OCI-LY7 (cell line): Measurements from ENCODE around the gene SPIB. TPM values are rescaled to one million over a fixed set of nuclear protein-coding genes. Genes with fewer than 3 reads are reported as not detected.

Source experiments
- BruUV-seq: library from RNA; stranded (reverse); fragments of 400-500 nt; replicated peaks from 2 replicates; lab custom pipeline; 2021; lab: Mats Ljungman, UMichigan
- CTCF ChIA-PET: fragments of 300-600 bp; sonication (Branson Sonifier 250); formaldehyde crosslinking; loops from one replicate; lab custom pipeline; 2022; ENCODE audit warnings: antibody characterized with exemption; ENCODE audit not compliant: unreplicated experiment; lab: Charles Lee
- POLR2A ChIA-PET: fragments of 300-600 bp; sonication (Branson Sonifier 250); formaldehyde crosslinking; loops from one replicate; lab custom pipeline; 2022; ENCODE audit warnings: antibody characterized with exemption; lab: Charles Lee
- DNase-seq: peaks from one replicate; pipeline ENCODE4 v3.0.0-alpha.2; 2015; ENCODE audit warnings: low spot score
- H2AFZ ChIP-seq: fragments of 200-600 bp; sonication (generic), shearing (Covaris generic); 2 replicates; pipeline ENCODE4 v1.6.1; 2014; ENCODE audit warnings: mild to moderate bottlenecking, antibody characterized with exemption, low read length, moderate library complexity
- H3K27ac ChIP-seq: fragments of 200-600 bp; sonication (generic); 2 replicates; pipeline ENCODE4 v1.5.1; 2014; ENCODE audit warnings: mixed run types, low read depth, mild to moderate bottlenecking, moderate library complexity, low read length, inconsistent platforms; ENCODE audit not compliant: poor library complexity, severe bottlenecking
- H3K36me3 ChIP-seq: fragments of 200-600 bp; sonication (generic); 2 replicates; pipeline ENCODE4 v1.6.1; 2014; ENCODE audit warnings: mild to moderate bottlenecking, antibody characterized with exemption, low read length, moderate library complexity, mixed read lengths; ENCODE audit not compliant: insufficient read depth
- H3K4me1 ChIP-seq: fragments of 200-600 bp; sonication (generic); 2 replicates; pipeline ENCODE4 v1.5.1; 2014; ENCODE audit warnings: mild to moderate bottlenecking, low read length; ENCODE audit not compliant: insufficient read depth, poor library complexity, severe bottlenecking
- H3K4me2 ChIP-seq: fragments of 200-600 bp; sonication (generic); 2 replicates; pipeline ENCODE4 v1.6.1; 2014; ENCODE audit warnings: mild to moderate bottlenecking, low read length
- H3K4me3 ChIP-seq: fragments of 200-600 bp; sonication (generic); 2 replicates; pipeline ENCODE4 v1.5.1; 2014; ENCODE audit warnings: mild to moderate bottlenecking, low read depth, low read length; ENCODE audit not compliant: poor library complexity, severe bottlenecking
- H3K79me2 ChIP-seq: fragments of 200-600 bp; sonication (generic); 2 replicates; pipeline ENCODE4 v1.6.1; 2016; ENCODE audit warnings: low read depth, mild to moderate bottlenecking, low read length, moderate library complexity, mixed read lengths; ENCODE audit not compliant: insufficient read depth
- H3K9me2 ChIP-seq: fragments of 200-600 bp; sonication (generic); 2 replicates; pipeline ENCODE4 v1.6.1; 2016; ENCODE audit warnings: mild to moderate bottlenecking, low read length, mixed read lengths; ENCODE audit not compliant: insufficient read depth
- H3K9me3 ChIP-seq: fragments of 200-600 bp; sonication (generic); 2 replicates; pipeline ENCODE4 v1.6.1; 2014; ENCODE audit warnings: mild to moderate bottlenecking, mixed run types, low read length, mixed read lengths
- H4K20me1 ChIP-seq: fragments of 200-600 bp; sonication (generic); 2 replicates; pipeline ENCODE4 v1.6.1; 2014; ENCODE audit warnings: mild to moderate bottlenecking, antibody characterized with exemption, low read length, moderate library complexity, mixed read lengths; ENCODE audit not compliant: insufficient read depth
- CTCF ChIP-seq: fragments of 200-600 bp; sonication (generic); conservative IDR thresholded peaks from 2 replicates; pipeline ENCODE4 v1.5.1; 2014; ENCODE audit warnings: mild to moderate bottlenecking, antibody characterized with exemption, low read length, moderate library complexity, mixed read lengths
- EZH2phosphoT487 ChIP-seq: fragments of 200-600 bp; sonication (generic); IDR thresholded peaks from 2 replicates; pipeline ENCODE4 v1.6.1; 2018; ENCODE audit warnings: low read depth, borderline replicate concordance, mild to moderate bottlenecking, mixed run types, antibody characterized with exemption, low read length, moderate library complexity, mixed read lengths
- intact Hi-C: fragments of 100-400 bp; cut with micrococcal nuclease; formaldehyde crosslinking; loops from one replicate; pipeline ENCODE4 v1.10.0; 2022; ENCODE audit not compliant: unreplicated experiment
- total RNA-seq, 2 experiments: library from RNA; depleted of rRNA in 1 of 2; stranded (reverse); fragments of >200 nt in 1 of 2; shearing (Covaris generic) in 1 of 2; gene quantifications; 2 replicates each; pipeline ENCODE4 v1.2.3, GENCODE V29; 2014 to 2022

The SPIB gene
- total RNA-seq, 2 experiments from 2014 or later = 99.4 to 145 TPM

GRCh38 chr19:50379602-50380001, 39.1 kb upstream of the SPIB start:
- Histone ChIP-seq H3K79me2 (peaks cover 9% of the 10 kb centered on the region), H3K9me3 (no peaks in the 10 kb centered on the region), H2AFZ (no peak overlapping the region), H3K27ac (no peak overlapping the region), H3K9me2 (no peaks in the 10 kb centered on the region), H3K4me2 (no peak overlapping the region), H3K36me3 (peaks cover 59% of the 10 kb centered on the region), H3K4me3 (no peak overlapping the region), H3K4me1 (peaks cover 27% of the 10 kb centered on the region), H4K20me1 (0 out of 2 replicates have a peak, but pooled peaks cover 3% of the 10 kb centered on the region)
- DNase-seq = no peak
- intact Hi-C loops = no loop called here
- BruUV-seq = no TSS peak
- CTCF ChIA-PET = no interaction called here
- POLR2A ChIA-PET = no interaction called here
- no peak for TF ChIP-seq CTCF
- no peak for TF ChIP-seq EZH2phosphoT487

- intact Hi-C loops = no loop called here
- Histone ChIP-seq H3K9me2 (no peaks in the 10 kb centered on the region), H4K20me1 (0 out of 2 replicates have a peak, but pooled peaks cover 7% of the 10 kb centered on the region), H3K4me3 (no peak overlapping the region), H3K79me2 (peaks cover 14% of the 10 kb centered on the region), H3K4me1 (peaks cover 27% of the 10 kb centered on the region), H2AFZ (no peak overlapping the region), H3K4me2 (no peak overlapping the region), H3K9me3 (no peaks in the 10 kb centered on the region), H3K27ac (no peak overlapping the region), H3K36me3 (peaks cover 59% of the 10 kb centered on the region)
- TF ChIP-seq EZH2phosphoT487 (no peak), CTCF (no peak)
- CTCF ChIA-PET = interaction anchor here (0.7 kb wide), 1 partner anchor 35 kb away, joined by 4 read pairs; no protein-coding TSS in a partner anchor
- no TSS peak for BruUV-seq
- no peak for DNase-seq
- POLR2A ChIA-PET = no interaction called here
These were observed 38.6 kb upstream of the SPIB start for GRCh38 chr19:50380137-50380536.

GRCh38 chr19:50380751-50381151, 38.0 kb upstream of the SPIB start:
- 0 out of 2 replicates have a peak, but pooled peaks cover 7% of the 10 kb centered on the region for H4K20me1 ChIP-seq
- H3K4me1 ChIP-seq = peaks cover 28% of the 10 kb centered on the region
- peaks cover 61% of the 10 kb centered on the region for H3K36me3 ChIP-seq
- no peaks in the 10 kb centered on the region for H3K9me3 ChIP-seq
- no peak overlapping the region for H3K4me3 ChIP-seq
- ChIA-PET POLR2A (no interaction called here), CTCF (interaction anchor here (0.7 kb wide), 1 partner anchor 35 kb away, joined by 4 read pairs; no protein-coding TSS in a partner anchor)
- H3K4me2 ChIP-seq = no peak overlapping the region
- H3K9me2 ChIP-seq = no peaks in the 10 kb centered on the region
- H3K27ac ChIP-seq = no peak overlapping the region
- H2AFZ ChIP-seq = no peak overlapping the region
- DNase-seq = no peak
- TF ChIP-seq EZH2phosphoT487 (no peak), CTCF (no peak)
- intact Hi-C loops = no loop called here
- peaks cover 20% of the 10 kb centered on the region for H3K79me2 ChIP-seq
- BruUV-seq = no TSS peak
